HL-60 (cell line): ENCODE results near the gene GAREM1.
"Not testable (repeated sequence)": the region's sequence is repeated elsewhere in the genome, so short reads cannot be mapped to it uniquely, and the experiment has no call there.

Source experiments
- POLR2AphosphoS5 ChIP-seq: IDR thresholded peaks from 2 replicates; pipeline ENCODE4 v1.6.1; 2012; ENCODE audit warnings: low read depth
- SPI1 ChIP-seq: IDR thresholded peaks from 2 replicates; pipeline ENCODE4 v1.6.1; 2012; ENCODE audit warnings: low read depth, mild to moderate bottlenecking, borderline replicate concordance
- TF ChIP-seq, protein P1 (sequence below): IDR thresholded peaks from one replicate; pipeline ENCODE4 v1.5.1; 2011; ENCODE audit warnings: low read length, control low read depth, inconsistent platforms; ENCODE audit not compliant: insufficient read depth

DNA sequence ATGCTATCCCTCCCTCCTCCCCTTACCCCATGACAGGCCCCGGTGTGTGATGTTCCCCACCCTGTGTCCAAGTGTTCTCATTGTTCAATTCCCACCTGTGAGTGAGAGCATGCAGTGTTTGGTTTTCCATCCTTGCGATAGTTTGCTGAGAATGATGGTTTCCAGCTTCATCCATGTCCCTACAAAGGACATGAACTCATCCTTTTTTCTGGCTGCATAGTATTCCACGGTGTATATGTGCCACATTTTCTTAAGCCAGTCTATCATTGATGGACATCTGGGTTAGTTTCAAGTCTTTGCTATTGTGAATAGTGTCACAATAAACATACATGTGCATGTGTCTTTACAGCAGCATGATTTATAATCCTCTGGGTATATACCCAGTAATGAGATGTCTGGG lies 129.6 kb downstream of the GAREM1 start:
- TF ChIP-seq, protein P1, sequence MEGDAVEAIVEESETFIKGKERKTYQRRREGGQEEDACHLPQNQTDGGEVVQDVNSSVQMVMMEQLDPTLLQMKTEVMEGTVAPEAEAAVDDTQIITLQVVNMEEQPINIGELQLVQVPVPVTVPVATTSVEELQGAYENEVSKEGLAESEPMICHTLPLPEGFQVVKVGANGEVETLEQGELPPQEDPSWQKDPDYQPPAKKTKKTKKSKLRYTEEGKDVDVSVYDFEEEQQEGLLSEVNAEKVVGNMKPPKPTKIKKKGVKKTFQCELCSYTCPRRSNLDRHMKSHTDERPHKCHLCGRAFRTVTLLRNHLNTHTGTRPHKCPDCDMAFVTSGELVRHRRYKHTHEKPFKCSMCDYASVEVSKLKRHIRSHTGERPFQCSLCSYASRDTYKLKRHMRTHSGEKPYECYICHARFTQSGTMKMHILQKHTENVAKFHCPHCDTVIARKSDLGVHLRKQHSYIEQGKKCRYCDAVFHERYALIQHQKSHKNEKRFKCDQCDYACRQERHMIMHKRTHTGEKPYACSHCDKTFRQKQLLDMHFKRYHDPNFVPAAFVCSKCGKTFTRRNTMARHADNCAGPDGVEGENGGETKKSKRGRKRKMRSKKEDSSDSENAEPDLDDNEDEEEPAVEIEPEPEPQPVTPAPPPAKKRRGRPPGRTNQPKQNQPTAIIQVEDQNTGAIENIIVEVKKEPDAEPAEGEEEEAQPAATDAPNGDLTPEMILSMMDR, result not testable (repeated sequence)
- TF ChIP-seq POLR2AphosphoS5, SPI1: not testable (repeated sequence)
